OCI-LY7 (cell line): ENCODE measurements around the gene BLTP3A. TPM values are rescaled to one million over a fixed set of nuclear protein-coding genes. Genes with fewer than 3 reads are reported as not detected.

Source experiments
- BruUV-seq: library from RNA; stranded (reverse); fragments of 400-500 nt; replicated peaks from 2 replicates; lab custom pipeline; 2021; lab: Mats Ljungman, UMichigan
- CTCF ChIA-PET: fragments of 300-600 bp; sonication (Branson Sonifier 250); formaldehyde crosslinking; loops from one replicate; lab custom pipeline; 2022; ENCODE audit warnings: antibody characterized with exemption; ENCODE audit not compliant: unreplicated experiment; lab: Charles Lee
- POLR2A ChIA-PET: fragments of 300-600 bp; sonication (Branson Sonifier 250); formaldehyde crosslinking; loops from one replicate; lab custom pipeline; 2022; ENCODE audit warnings: antibody characterized with exemption; lab: Charles Lee
- DNase-seq: peaks from one replicate; pipeline ENCODE4 v3.0.0-alpha.2; 2015; ENCODE audit warnings: low spot score
- H2AFZ ChIP-seq: fragments of 200-600 bp; sonication (generic), shearing (Covaris generic); 2 replicates; pipeline ENCODE4 v1.6.1; 2014; ENCODE audit warnings: mild to moderate bottlenecking, antibody characterized with exemption, low read length, moderate library complexity
- H3K27ac ChIP-seq: fragments of 200-600 bp; sonication (generic); 2 replicates; pipeline ENCODE4 v1.5.1; 2014; ENCODE audit warnings: mixed run types, low read depth, mild to moderate bottlenecking, moderate library complexity, low read length, inconsistent platforms; ENCODE audit not compliant: poor library complexity, severe bottlenecking
- H3K36me3 ChIP-seq: fragments of 200-600 bp; sonication (generic); 2 replicates; pipeline ENCODE4 v1.6.1; 2014; ENCODE audit warnings: mild to moderate bottlenecking, antibody characterized with exemption, low read length, moderate library complexity, mixed read lengths; ENCODE audit not compliant: insufficient read depth
- H3K4me1 ChIP-seq: fragments of 200-600 bp; sonication (generic); 2 replicates; pipeline ENCODE4 v1.5.1; 2014; ENCODE audit warnings: mild to moderate bottlenecking, low read length; ENCODE audit not compliant: insufficient read depth, poor library complexity, severe bottlenecking
- H3K4me2 ChIP-seq: fragments of 200-600 bp; sonication (generic); 2 replicates; pipeline ENCODE4 v1.6.1; 2014; ENCODE audit warnings: mild to moderate bottlenecking, low read length
- H3K4me3 ChIP-seq: fragments of 200-600 bp; sonication (generic); 2 replicates; pipeline ENCODE4 v1.5.1; 2014; ENCODE audit warnings: mild to moderate bottlenecking, low read depth, low read length; ENCODE audit not compliant: poor library complexity, severe bottlenecking
- H3K79me2 ChIP-seq: fragments of 200-600 bp; sonication (generic); 2 replicates; pipeline ENCODE4 v1.6.1; 2016; ENCODE audit warnings: low read depth, mild to moderate bottlenecking, low read length, moderate library complexity, mixed read lengths; ENCODE audit not compliant: insufficient read depth
- H3K9me2 ChIP-seq: fragments of 200-600 bp; sonication (generic); 2 replicates; pipeline ENCODE4 v1.6.1; 2016; ENCODE audit warnings: mild to moderate bottlenecking, low read length, mixed read lengths; ENCODE audit not compliant: insufficient read depth
- H3K9me3 ChIP-seq: fragments of 200-600 bp; sonication (generic); 2 replicates; pipeline ENCODE4 v1.6.1; 2014; ENCODE audit warnings: mild to moderate bottlenecking, mixed run types, low read length, mixed read lengths
- H4K20me1 ChIP-seq: fragments of 200-600 bp; sonication (generic); 2 replicates; pipeline ENCODE4 v1.6.1; 2014; ENCODE audit warnings: mild to moderate bottlenecking, antibody characterized with exemption, low read length, moderate library complexity, mixed read lengths; ENCODE audit not compliant: insufficient read depth
- EZH2phosphoT487 ChIP-seq: fragments of 200-600 bp; sonication (generic); IDR thresholded peaks from 2 replicates; pipeline ENCODE4 v1.6.1; 2018; ENCODE audit warnings: low read depth, borderline replicate concordance, mild to moderate bottlenecking, mixed run types, antibody characterized with exemption, low read length, moderate library complexity, mixed read lengths
- intact Hi-C: fragments of 100-400 bp; cut with micrococcal nuclease; formaldehyde crosslinking; loops from one replicate; pipeline ENCODE4 v1.10.0; 2022; ENCODE audit not compliant: unreplicated experiment
- total RNA-seq, 2 experiments: library from RNA; depleted of rRNA in 1 of 2; stranded (reverse); fragments of >200 nt in 1 of 2; shearing (Covaris generic) in 1 of 2; gene quantifications; 2 replicates each; pipeline ENCODE4 v1.2.3, GENCODE V29; 2014 to 2022
- TF ChIP-seq, protein P1 (sequence below): fragments of 200-600 bp; sonication (generic); conservative IDR thresholded peaks from 2 replicates; pipeline ENCODE4 v1.5.1; 2014; ENCODE audit warnings: mild to moderate bottlenecking, antibody characterized with exemption, low read length, moderate library complexity, mixed read lengths

BLTP3A gene
- total RNA-seq, 2 experiments from 2014 or later: 11.9 to 23.3 TPM

DNA sequence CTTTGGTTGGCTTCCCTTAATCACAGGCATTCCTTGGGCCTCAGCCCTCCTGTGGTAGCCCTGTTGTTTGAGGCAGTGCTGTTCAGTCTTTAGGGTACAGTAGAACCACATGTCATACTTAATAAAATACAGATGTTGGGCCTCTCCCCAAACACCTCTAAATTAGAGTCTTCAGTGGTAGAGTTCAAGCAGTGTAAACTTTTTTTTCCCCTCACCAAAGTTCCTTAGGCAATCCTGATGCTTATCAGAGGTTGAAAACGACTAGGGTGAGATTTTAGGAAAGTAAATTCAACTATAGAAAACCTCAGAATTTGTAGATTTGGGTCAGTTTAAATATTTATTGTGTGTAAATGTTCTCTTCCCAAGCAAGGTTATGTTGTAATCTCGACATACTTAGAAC, 44.6 kb downstream of the BLTP3A start:
- intact Hi-C loops: no loop called here
- Histone ChIP-seq H3K4me1 (no peaks in the 10 kb centered on the region), H2AFZ (no peak overlapping the region), H4K20me1 (no peaks in the 10 kb centered on the region), H3K9me2 (no peaks in the 10 kb centered on the region), H3K36me3 (peaks cover 67% of the 10 kb centered on the region), H3K4me2 (no peak overlapping the region), H3K9me3 (no peaks in the 10 kb centered on the region), H3K4me3 (no peak overlapping the region), H3K79me2 (no peaks in the 10 kb centered on the region), H3K27ac (no peak overlapping the region)
- TF ChIP-seq, protein P1, sequence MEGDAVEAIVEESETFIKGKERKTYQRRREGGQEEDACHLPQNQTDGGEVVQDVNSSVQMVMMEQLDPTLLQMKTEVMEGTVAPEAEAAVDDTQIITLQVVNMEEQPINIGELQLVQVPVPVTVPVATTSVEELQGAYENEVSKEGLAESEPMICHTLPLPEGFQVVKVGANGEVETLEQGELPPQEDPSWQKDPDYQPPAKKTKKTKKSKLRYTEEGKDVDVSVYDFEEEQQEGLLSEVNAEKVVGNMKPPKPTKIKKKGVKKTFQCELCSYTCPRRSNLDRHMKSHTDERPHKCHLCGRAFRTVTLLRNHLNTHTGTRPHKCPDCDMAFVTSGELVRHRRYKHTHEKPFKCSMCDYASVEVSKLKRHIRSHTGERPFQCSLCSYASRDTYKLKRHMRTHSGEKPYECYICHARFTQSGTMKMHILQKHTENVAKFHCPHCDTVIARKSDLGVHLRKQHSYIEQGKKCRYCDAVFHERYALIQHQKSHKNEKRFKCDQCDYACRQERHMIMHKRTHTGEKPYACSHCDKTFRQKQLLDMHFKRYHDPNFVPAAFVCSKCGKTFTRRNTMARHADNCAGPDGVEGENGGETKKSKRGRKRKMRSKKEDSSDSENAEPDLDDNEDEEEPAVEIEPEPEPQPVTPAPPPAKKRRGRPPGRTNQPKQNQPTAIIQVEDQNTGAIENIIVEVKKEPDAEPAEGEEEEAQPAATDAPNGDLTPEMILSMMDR: no peak
- TF ChIP-seq EZH2phosphoT487: no peak
- DNase-seq: no peak
- POLR2A ChIA-PET: no interaction called here
- CTCF ChIA-PET: no interaction called here
- BruUV-seq: no TSS peak

DNA sequence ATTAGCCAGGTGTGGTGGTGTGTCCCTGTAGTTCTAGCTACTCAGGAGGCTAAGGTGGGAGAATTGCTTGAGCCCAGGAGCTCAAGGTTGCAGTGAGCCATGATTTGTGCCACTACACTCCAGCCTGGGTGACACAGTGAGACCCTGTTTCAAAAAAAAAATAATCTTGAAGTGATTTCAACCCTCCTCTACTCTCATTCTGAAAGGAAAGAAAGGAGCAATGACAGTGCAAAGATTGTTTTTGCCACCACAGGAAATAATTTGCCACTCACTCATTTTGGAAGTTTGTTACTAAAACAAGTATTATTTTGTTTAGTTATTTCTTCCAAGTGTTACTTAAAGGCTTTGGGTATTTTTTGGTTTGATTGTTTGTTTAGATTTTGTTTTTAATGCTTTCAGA, 45.6 kb downstream of the BLTP3A start:
- H4K20me1 ChIP-seq: no peaks in the 10 kb centered on the region
- no peak for DNase-seq
- intact Hi-C loops: no loop called here
- no peaks in the 10 kb centered on the region for H3K79me2 ChIP-seq
- no TSS peak for BruUV-seq
- no peak overlapping the region for H3K4me2 ChIP-seq
- no peaks in the 10 kb centered on the region for H3K9me3 ChIP-seq
- no peak for TF ChIP-seq EZH2phosphoT487
- TF ChIP-seq, protein P1: no peak
- ChIA-PET CTCF (no interaction called here), POLR2A (interaction anchor here (0.6 kb wide), 2 partner anchors 127 to 131 kb away, joined by 3 read pairs; no protein-coding TSS in a partner anchor)
- H3K27ac ChIP-seq: no peak overlapping the region
- peaks cover 72% of the 10 kb centered on the region for H3K36me3 ChIP-seq
- H3K4me1 ChIP-seq: no peaks in the 10 kb centered on the region
- no peak overlapping the region for H2AFZ ChIP-seq
- H3K9me2 ChIP-seq: no peaks in the 10 kb centered on the region
- H3K4me3 ChIP-seq: no peak overlapping the region

DNA sequence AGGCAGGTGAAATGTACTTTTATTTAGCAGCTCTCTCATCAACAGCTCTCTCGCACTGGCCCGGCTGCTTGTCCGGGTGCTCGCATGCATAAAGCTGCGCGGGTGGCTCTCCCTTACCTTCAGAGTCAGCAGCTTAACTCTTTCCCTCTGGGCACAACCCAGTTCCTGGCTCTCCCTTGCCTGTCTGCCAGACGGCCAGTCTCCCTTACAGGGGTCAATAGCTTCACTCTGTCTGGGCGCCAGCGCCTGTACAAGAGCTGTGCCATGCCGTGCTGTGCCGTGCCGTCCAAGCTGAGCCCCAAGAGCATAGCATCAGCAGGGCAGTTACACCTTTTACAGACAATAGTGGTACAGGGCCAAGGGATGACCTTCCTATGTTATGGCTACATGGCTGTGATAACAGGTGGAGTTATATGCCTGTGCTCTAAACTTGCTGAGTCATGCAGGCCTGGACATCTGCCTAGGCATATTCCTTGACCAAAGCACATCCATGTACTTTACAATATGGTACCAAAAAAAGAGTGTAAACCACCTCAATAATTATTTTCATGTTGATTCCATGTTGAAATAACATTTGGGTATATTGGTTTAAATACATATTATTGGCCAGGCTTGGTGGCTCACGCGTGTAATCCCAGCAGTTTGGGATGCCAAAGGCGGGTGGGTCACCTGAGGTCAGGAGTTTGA, 47.9 kb downstream of the BLTP3A start:
- CTCF ChIA-PET: no interaction called here
- H4K20me1 ChIP-seq: no peaks in the 10 kb centered on the region
- no peak for DNase-seq
- intact Hi-C loops: no loop called here
- no peak for TF ChIP-seq EZH2phosphoT487
- TF ChIP-seq, protein P1: no peak
- no peaks in the 10 kb centered on the region for H3K4me1 ChIP-seq
- no peaks in the 10 kb centered on the region for H3K9me2 ChIP-seq
- POLR2A ChIA-PET: no interaction called here
- H3K9me3 ChIP-seq: no peaks in the 10 kb centered on the region
- H3K4me2 ChIP-seq: no peak overlapping the region
- no peak overlapping the region for H2AFZ ChIP-seq
- H3K79me2 ChIP-seq: no peaks in the 10 kb centered on the region
- BruUV-seq: no TSS peak
- no peak overlapping the region for H3K4me3 ChIP-seq
- no peak overlapping the region for H3K27ac ChIP-seq
- H3K36me3 ChIP-seq: peaks cover 63% of the 10 kb centered on the region
